ENCODE results near the gene SRD5A1. TPM values are rescaled to one million over a fixed set of nuclear protein-coding genes. Genes with fewer than 3 reads are reported as not detected.
A peak's percentile ranks its signal among the peaks of the same experiment; 100 is the strongest.

SRD5A1 gene
- total RNA-seq, 1 experiment from 2014 or later, result 24.7 TPM

DNA sequence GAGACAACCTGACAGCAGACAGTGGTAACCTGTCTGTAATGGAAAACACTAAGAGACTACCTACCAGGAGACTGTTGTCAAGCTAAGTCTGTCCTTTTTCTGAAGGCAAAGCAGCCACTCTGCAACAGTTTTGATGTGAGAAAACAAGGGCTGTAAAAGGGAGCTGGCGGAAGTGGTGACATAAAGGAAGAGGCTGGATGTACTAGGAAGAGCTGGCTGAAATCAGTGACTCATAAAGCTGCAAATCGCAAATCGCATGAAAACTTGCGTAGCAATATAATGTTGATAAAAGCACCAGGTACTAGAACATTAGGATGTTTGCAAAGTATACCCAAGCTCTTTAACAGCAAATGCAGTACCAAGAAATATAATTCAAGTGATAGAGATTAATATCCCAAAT is 1.8 kb upstream of the SRD5A1 start:
- H3K9me3 ChIP-seq (ENCODE audit: control insufficient read depth in 1 of 2, insufficient read depth in 1 of 2, low read depth in 1 of 2, low read length in 2 of 2), result no peaks in the 10 kb centered on the region
- TF ChIP-seq SIN3A (IDR thresholded peaks at IDR 0.05; ENCODE audit: low read depth), result no peak
- ChIA-PET CTCF (no interaction called here), POLR2A (no interaction called here), RAD21 (ENCODE audit: low non-redundant PET in 1 of 2, low total read pairs in 2 of 2, uncharacterized antibody in 2 of 2, unreplicated experiment in 2 of 2) (no interaction called here)
- peak overlapping the region; percentile 95 for H3K4me2 ChIP-seq (ENCODE audit: low read length)
- H3K9ac ChIP-seq (ENCODE audit: low read length), result peak overlapping the region; percentile 81
- H3K4me1 ChIP-seq (ENCODE audit: control insufficient read depth in 1 of 2, insufficient read depth in 2 of 2, low read length in 2 of 2), result peaks cover 11 to 18% of the 10 kb centered on the region in 2 experiments; a peak in 3 of 4 replicates
- no peak for DNase-seq (ENCODE audit: low read depth, low spot score)
- no peaks in the 10 kb centered on the region for H3K9me2 ChIP-seq (ENCODE audit: insufficient read depth)
- H3K27me3 ChIP-seq (ENCODE audit: insufficient read depth, low read length), result no peaks in the 10 kb centered on the region
- H4K20me1 ChIP-seq (ENCODE audit: insufficient read depth), result peaks cover 22% of the 10 kb centered on the region; the same call in 1 of the 2 replicates
- no peak for ATAC-seq
- H3K36me3 ChIP-seq (ENCODE audit: control insufficient read depth in 1 of 2, insufficient read depth in 2 of 2, low read length in 2 of 2), result peaks cover 36 to 53% of the 10 kb centered on the region in 2 experiments; a peak in 3 of 4 replicates
- no peak overlapping the region for H3K27ac ChIP-seq (ENCODE audit: low read depth, low read length)
- no peak overlapping the region for H2AFZ ChIP-seq (ENCODE audit: low read depth, low read length, poor library complexity, severe bottlenecking)
- peaks cover 93% of the 10 kb centered on the region for H3K79me2 ChIP-seq (ENCODE audit: insufficient read depth, low read length)
- BruUV-seq (replicated peaks), result no TSS peak
- intact Hi-C loops (cut with micrococcal nuclease), result loop anchor here (5.0 kb wide), 1 partner anchor 254 kb away; the partner anchor contains the start of gene MED10
- H3K4me3 ChIP-seq (replicated peaks in 1 of 2; ENCODE audit: low read depth in 1 of 2, low read length in 2 of 2), result peak overlapping the region; percentile 87 to 96

DNA sequence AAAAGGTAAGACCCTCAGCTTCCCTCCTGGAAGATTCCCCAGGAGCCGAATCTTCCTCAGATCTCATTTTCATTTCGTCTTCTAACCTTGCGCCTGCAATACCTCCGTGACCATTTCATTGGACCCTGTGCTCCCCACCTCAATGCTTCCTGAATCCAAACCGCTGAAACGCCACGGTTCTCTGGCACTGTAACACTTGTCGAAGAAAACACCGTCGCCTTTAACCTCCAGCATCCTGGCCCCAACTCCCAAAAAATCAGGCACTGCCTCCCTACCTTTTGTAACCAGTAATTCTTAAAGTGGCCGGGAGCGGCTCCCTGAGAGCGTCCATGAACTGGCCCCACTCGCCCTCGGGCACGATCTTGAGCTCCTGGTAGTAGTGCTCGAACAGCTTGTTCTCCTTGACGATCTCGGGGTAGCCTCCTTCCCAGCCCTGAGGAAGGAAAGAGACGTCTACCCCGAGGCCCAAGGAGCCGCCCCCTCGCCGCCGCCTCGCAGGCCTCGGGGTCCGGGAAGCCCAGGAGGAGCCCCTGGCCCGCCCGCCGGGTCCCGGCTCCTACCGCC is 834 bp upstream of the SRD5A1 start:
- RAD21 ChIA-PET (ENCODE audit: low non-redundant PET in 1 of 2, low total read pairs in 2 of 2, uncharacterized antibody in 2 of 2, unreplicated experiment in 2 of 2), result interaction anchor here in 1 of 2 experiments (1.0 kb wide), 1 partner anchor 81 kb away, joined by 4 read pairs; the partner anchor contains the start of gene TENT4A
- H3K4me3 ChIP-seq (replicated peaks in 1 of 2; ENCODE audit: low read depth in 1 of 2, low read length in 2 of 2), result peak overlapping the region; percentile 87 to 96
- peak overlapping the region; percentile 95 for H3K4me2 ChIP-seq (ENCODE audit: low read length)
- peaks cover 92% of the 10 kb centered on the region for H3K79me2 ChIP-seq (ENCODE audit: insufficient read depth, low read length)
- peaks cover 27 to 44% of the 10 kb centered on the region in 2 experiments; a peak in 3 of 4 replicates for H3K36me3 ChIP-seq (ENCODE audit: control insufficient read depth in 1 of 2, insufficient read depth in 2 of 2, low read length in 2 of 2)
- H3K9me3 ChIP-seq (ENCODE audit: control insufficient read depth in 1 of 2, insufficient read depth in 1 of 2, low read depth in 1 of 2, low read length in 2 of 2), result no peaks in the 10 kb centered on the region
- ATAC-seq (peak; percentile 45), DNase-seq (ENCODE audit: low read depth, low spot score) (no peak)
- CTCF ChIA-PET, result interaction anchor here (1.1 kb wide), 1 partner anchor 127 kb away, joined by 3 read pairs; no protein-coding TSS in a partner anchor
- H3K4me1 ChIP-seq (ENCODE audit: control insufficient read depth in 1 of 2, insufficient read depth in 2 of 2, low read length in 2 of 2), result peaks cover 11 to 18% of the 10 kb centered on the region in 2 experiments; a peak in 3 of 4 replicates
- no peaks in the 10 kb centered on the region for H3K27me3 ChIP-seq (ENCODE audit: insufficient read depth, low read length)
- no peaks in the 10 kb centered on the region for H3K9me2 ChIP-seq (ENCODE audit: insufficient read depth)
- peak overlapping the region; percentile 81 for H3K9ac ChIP-seq (ENCODE audit: low read length)
- intact Hi-C loops (cut with micrococcal nuclease), result loop anchor here (2.0 to 5.0 kb wide), 2 partner anchors 112 to 255 kb away; partner anchors contain the start of gene MED10
- H2AFZ ChIP-seq (ENCODE audit: low read depth, low read length, poor library complexity, severe bottlenecking), result no peak overlapping the region
- POLR2A ChIA-PET, result interaction anchor here (1.0 to 1.6 kb wide), 4 partner anchors 8 to 79 kb away, joined by 3 to 5 read pairs (median 4); no protein-coding TSS in a partner anchor
- H3K27ac ChIP-seq (ENCODE audit: low read depth, low read length), result peak overlapping the region; percentile 95
- BruUV-seq (replicated peaks), result TSS peak; percentile 36
- TF ChIP-seq YY1 (IDR thresholded peaks at IDR 0.05; ENCODE audit: extremely low read depth, insufficient replicate concordance, low read depth, low read length), result no peak
- TF ChIP-seq, protein P1, sequence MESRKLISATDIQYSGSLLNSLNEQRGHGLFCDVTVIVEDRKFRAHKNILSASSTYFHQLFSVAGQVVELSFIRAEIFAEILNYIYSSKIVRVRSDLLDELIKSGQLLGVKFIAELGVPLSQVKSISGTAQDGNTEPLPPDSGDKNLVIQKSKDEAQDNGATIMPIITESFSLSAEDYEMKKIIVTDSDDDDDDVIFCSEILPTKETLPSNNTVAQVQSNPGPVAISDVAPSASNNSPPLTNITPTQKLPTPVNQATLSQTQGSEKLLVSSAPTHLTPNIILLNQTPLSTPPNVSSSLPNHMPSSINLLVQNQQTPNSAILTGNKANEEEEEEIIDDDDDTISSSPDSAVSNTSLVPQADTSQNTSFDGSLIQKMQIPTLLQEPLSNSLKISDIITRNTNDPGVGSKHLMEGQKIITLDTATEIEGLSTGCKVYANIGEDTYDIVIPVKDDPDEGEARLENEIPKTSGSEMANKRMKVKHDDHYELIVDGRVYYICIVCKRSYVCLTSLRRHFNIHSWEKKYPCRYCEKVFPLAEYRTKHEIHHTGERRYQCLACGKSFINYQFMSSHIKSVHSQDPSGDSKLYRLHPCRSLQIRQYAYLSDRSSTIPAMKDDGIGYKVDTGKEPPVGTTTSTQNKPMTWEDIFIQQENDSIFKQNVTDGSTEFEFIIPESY (IDR thresholded peaks at IDR 0.05; ENCODE audit: extremely low read depth, insufficient replicate concordance, low read length), result no peak
- TF ChIP-seq, protein P2, sequence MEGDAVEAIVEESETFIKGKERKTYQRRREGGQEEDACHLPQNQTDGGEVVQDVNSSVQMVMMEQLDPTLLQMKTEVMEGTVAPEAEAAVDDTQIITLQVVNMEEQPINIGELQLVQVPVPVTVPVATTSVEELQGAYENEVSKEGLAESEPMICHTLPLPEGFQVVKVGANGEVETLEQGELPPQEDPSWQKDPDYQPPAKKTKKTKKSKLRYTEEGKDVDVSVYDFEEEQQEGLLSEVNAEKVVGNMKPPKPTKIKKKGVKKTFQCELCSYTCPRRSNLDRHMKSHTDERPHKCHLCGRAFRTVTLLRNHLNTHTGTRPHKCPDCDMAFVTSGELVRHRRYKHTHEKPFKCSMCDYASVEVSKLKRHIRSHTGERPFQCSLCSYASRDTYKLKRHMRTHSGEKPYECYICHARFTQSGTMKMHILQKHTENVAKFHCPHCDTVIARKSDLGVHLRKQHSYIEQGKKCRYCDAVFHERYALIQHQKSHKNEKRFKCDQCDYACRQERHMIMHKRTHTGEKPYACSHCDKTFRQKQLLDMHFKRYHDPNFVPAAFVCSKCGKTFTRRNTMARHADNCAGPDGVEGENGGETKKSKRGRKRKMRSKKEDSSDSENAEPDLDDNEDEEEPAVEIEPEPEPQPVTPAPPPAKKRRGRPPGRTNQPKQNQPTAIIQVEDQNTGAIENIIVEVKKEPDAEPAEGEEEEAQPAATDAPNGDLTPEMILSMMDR (IDR thresholded peaks at IDR 0.05 in 2 of 3, conservative IDR thresholded peaks at IDR 0.05 in 1 of 3; ENCODE audit: borderline replicate concordance in 1 of 3, insufficient read depth in 1 of 3, low read depth in 2 of 3, low read length in 2 of 3), result peak in 1 of 3 experiments; percentile 17; a peak in 1 of 6 replicates
- no peak for TF ChIP-seq EZH2 (IDR thresholded peaks at IDR 0.05)
- H4K20me1 ChIP-seq (ENCODE audit: insufficient read depth), result peaks cover 15% of the 10 kb centered on the region; the same call in 1 of the 2 replicates

Measured in HCT116 (cell line).